DMS53 treated with DMSO at 0.1 percent for 48 hours (cell line): ENCODE results near the gene ZNF71.
"Not testable (repeated sequence)": the region's sequence is repeated elsewhere in the genome, so short reads cannot be mapped to it uniquely, and the experiment has no call there.

Experiments used
- DNase-seq: peaks from one replicate; lab custom pipeline; 2025; ENCODE audit not compliant: unreplicated experiment; lab: John Stamatoyannopoulos, UW

The ZNF71 gene

DNA sequence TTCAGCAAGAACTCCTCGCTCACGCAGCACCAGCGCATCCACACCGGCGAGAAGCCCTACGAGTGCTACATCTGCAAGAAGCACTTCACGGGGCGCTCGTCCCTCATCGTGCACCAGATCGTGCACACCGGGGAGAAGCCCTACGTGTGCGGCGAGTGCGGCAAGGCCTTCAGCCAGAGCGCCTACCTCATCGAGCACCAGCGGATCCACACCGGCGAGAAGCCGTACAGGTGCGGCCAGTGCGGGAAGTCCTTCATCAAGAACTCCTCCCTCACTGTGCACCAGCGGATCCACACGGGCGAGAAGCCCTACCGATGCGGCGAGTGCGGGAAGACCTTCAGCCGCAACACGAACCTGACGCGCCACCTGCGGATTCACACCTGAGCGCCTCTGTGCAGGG, 27.3 kb downstream of the ZNF71 start:
- no peak for DNase-seq

DNA sequence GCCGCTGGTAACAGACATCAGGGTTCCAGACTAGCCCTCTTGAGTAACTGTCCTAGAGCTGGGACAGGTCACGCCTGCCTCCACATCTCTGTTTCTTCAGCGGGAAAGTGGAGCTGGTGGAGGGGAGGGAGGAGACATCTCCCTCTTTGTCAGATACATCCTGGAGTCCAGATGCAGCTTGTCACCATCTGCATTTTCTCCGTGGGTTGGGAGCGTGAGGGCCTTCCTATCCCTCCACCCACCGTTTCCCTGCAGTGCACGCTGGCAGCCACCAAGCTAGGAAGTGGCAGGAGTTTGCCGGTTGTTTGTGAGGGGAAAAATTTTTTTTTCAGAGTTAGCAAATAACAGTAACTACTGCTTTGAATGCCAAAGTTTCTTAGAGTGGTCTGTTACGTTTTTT, 27.9 kb downstream of the ZNF71 start:
- DNase-seq, result no peak

DNA sequence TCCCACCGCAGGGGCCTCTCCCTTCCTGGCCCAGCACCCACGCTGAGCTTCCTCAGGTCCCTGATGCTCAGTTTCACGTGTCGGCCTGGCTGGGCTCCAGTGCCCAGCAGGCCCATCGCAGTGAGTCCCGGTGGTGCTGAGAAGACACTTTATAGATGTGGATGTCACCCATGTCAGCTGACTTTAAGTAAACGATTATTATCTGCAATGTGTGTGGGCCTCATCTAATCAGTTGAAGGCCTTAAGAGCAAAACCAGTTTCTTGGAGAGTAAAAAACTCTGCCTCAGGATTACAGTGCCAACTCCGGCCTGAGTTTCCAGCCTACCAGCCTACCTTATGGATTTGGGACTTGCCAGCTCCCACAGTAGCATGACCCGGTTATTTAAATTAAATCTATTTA, 30.6 kb downstream of the ZNF71 start:
- no peak for DNase-seq

DNA sequence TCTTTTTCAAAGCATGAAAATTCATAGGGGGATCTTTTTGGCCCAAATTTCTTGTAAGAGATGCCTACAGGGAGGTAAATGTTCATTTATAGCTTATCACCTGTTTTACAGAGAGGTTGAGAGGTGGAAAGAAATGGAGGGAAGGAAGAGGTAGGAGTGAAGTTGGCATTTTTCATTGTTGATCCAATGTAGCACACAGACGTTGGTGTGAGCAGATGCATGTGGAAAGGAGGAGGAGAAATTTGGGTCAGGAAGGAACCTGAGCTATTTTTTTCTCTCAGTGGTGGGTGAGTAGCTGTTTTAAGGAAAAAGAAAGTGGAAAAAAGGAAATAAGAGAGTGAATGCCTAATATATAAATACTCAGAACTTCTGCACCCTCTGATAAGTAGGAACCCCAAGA, 37.9 kb downstream of the ZNF71 start:
- no peak for DNase-seq

DNA sequence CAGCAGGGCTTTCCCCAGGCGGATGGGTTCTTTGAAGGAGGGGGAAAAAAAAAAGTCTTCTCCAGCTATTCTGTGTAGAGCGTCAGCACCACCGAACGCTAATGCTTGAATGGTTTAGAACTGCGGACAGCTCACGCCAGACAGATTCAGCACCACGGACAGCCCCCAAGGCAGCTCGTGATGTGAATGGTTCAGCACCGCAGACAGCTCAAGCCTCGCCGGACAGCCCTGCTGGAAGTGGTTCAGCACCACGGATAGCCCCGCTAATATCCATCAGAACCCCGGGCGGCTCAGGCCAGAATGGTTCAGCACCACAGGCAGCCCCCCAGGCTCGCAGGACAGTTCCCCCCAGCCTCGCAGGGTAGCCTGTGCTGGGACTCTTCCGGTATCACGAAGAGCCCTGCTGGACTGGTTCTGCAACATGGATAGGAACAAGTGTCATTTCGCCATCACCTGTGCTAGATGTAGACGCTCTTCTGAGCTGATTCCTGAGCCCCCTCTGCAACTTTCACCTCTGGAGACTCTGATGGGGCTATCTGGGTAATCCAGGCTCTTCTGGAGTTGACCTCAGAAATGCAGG, 43.0 kb downstream of the ZNF71 start:
- DNase-seq, result peak; percentile 33

DNA sequence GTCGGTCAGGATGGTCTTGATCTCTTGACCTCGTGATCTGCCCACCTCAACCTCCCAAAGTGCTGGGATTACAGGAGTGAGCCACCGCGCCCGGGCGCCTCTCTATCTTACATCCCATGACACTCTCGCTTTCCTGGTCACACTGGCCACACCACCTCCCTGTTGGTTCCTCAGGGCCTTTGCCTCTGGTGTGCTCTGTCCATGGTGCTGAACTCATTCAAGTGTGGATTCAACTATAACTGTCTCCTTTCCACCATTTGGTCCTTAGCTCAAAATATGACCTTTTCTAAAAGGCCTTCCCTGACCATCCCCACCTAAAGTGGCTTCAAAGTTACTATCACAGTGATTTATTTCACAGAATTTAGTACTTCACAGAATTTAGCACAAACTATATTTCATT, 44.1 kb downstream of the ZNF71 start:
- DNase-seq, result no peak

DNA sequence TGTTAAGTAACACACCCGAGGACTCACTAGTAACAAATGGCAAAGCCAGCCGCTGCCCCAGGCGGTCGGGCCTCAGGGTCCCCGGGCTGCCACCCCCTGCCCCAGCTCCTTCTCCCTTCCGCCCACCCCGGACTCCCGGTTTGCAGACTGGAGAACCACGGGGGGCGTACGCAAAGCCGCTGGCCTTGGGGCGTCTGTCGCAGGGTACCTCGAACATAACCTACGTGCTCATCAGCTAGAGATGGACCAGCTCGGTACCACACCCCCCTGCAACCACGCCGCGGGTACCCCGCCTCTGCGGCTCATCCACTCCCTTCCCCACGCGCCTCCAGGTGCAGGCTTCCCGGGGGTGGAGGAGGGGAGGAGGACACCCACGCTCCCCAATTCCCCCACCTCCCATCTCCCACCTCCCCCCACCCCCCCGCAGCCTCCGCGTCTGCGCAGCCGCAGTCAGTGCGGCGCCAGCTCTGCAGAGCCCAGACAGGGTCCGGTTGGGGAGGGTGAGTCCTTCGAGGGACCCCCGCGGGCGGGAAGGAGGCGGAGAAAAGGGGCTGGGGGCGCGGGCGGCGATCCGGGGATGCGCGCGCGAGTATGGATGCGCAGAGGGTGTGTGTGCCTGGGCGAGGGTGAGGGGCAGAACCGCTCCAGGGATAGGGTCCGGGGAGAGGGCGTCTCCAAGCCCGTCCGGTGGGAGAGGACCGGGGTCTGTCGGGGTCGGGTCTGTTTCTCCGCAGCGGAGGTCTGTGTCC, 47.8 kb downstream of the ZNF71 start, which contains the start of gene SMIM17:
Gene SMIM17 (plus strand): TSS at position 449 of the 749 bp plus-strand sequence. CDS start 2,509 bp downstream, outside the sequence.
- no peak for DNase-seq

DNA sequence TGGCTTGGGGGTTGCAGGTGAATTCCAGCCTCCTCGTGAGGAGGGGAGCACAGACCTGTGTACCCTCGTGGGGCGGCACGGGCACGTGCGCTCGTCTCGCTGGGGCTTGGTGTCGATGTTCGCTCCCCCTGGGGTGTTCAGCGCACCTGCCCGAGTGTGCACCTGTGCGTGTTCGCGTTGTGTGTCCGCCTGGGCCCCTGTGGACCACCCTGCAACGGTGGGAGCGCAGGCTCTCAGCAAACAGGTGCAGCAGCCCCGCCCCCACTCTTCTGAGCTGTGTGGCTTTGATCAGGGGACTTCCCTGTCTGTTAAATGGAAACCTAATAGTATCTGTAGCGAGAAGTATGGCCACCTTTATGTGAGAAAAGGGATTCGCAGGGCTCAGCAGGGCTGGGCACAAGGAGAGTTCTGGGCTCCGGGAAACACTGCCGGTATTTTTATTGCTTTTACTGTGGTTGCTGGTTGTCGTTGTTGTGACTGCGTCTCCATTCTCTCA, 48.4 kb downstream of the ZNF71 start:
- no peak for DNase-seq

DNA sequence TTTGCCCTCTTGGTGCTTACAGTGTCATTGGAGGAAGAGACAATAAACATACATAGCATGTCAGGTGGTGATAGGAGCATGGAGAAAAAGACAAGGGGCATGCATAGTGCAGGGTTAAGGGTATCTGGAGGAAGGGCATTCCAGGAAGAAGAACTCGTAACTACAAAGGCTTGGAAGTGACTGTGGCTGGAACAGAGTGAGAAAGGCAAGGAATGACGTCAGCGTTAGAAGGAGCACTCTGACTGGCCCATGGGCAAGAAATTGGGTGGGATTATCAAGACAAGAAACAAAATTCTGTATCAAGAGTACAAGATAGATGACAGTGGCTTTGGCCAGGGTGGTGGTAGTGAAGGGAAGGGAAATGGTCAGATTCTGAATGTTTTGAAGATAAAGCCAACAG, 59.0 kb downstream of the ZNF71 start:
- DNase-seq, result no peak

DNA sequence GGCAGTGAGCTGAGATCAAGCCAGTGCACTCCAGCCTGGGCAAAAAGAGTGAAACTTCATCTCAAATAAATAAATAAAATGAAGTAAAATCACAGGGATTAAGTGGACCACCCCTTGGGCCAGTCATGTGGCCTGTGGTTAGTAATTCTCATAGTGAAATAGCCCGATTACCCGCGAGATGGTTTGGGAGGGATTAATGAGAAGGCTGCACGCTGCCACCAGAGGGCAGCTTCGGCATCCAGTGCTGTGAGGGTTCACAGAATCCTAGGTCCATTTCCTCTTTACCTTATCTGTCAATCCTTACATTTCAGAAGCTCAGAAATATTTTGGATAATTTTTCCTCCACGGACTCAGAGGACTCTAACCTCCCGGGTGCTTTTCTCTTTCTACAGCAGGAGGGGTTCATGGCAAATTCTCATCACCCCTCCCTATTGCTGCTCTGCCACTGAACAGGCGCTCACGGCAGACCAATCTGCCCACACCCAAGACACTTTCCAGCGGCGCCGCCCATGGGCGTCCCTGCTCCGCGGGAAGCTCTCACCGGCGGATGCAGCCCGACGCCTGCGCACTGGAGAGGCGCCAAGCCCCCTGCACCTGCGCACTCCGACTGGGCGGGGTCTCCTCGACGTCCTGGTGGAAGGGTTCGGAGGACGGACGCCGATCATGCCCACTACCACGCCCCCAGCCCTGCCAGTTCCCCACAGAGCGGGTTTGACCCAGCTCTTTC, 65.4 kb downstream of the ZNF71 start:
- DNase-seq, result no peak

DNA sequence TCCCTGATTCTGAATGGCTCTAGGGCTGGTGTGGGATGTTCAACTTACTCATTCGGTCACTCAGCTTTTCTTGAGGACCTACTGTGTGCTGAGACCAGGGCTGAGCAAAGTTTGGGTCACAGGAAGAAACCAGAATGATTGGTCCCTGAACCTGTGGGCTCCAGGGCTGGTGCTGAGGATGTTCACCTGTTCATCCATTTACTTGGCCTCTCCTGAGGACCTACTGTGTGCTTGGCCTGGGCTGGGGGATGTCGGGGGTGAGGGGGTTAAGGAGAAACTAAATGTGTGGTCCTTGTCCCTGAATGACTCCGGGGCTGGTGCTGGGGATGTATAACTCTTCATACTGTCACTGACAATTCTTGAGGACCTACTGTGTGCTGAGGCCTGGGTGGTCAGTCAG, 66.1 kb downstream of the ZNF71 start:
- DNase-seq, result no peak

DNA sequence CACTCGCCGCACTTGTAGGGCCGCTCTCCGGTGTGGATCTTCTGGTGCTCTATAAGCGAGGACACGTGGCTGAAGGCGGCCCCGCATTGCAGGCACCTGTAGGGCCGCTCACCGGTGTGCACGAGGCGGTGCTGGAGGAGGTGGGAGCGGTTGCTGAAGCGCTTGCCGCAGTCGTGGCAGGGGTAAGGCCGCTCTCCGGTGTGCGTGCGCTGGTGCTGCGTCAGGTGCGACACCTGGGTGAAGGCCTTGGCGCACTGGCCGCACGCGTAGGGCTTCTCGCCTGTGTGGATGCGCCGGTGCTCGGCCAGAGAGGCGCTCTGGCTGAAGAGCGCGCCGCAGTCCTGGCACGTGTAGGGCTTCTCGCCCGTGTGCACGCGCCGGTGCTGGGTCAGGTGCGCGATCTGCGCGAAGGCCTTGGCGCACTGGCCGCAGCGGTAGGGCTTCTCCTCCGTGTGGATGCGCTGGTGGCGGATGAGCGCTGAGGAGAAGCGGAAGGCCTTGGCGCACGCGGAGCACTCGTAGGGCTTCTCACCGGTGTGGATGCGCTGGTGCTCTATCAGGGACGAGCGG, 68.9 kb downstream of the ZNF71 start:
- no peak for DNase-seq

DNA sequence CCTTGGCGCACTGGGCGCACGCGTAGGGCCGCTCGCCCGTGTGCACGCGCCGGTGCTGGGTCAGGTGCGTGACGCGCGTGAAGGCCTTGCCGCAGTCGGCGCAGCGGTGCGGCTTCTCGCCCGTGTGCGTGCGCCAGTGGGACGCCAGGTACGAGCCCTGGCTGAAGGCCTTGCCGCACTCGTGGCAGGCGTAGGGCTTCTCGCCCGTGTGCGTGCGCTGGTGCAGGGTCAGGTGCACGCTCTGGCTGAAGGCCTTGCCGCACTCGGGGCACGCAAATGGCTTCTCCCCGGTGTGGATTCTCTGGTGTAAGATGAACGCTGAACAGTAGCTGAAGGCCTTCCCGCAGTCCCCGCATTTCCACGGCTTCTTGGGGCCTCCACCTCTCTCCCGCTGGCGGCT, 69.4 kb downstream of the ZNF71 start:
- no peak for DNase-seq

DNA sequence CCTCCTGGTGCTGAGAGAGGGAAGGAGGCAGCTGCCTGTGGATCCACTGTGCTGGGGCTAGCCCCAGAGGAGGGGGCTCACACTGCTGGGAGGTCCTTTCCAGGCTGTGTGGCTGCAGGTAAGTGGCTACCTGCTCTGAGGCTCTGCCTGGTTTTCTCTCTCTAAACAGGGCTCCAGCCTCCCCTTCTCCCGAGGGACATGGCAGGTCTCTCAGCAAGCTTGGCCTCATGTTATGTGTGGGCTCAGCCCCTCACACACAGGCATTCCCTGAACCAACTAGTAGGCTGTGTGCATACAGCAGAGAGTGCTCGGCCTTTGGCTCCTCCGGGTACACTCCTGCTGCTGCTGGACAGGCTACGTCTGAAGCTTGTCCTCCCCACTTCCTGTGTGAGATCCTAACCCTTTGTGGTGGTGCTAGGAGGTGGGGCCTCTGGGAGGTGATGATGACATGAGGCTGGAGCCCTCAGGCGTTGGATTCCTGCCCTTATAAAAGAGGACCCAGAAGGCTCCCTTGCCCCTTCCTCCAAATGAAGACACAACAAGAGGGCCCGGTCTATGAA, 72.3 kb downstream of the ZNF71 start:
- DNase-seq, result no peak

DNA sequence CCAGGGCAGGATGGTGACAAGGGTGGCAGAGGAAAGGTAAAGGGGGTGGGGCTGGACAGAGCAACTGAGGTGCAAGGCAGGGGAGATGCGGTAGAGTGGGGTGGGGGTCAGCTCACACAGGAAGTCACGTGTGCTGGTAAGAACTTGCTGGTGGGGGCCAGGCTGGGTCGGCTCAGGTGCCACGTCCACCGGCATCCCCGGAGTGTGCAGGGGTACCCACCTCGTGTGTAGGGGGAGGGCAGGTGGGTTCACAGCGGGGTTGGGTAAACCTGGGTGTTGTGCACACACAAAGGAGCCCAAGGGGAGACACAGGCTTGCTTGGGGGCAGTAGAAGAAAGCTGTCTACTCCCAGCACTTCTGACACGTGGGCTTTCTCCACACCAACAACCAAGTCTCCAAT, 73.6 kb downstream of the ZNF71 start:
- no peak for DNase-seq

DNA sequence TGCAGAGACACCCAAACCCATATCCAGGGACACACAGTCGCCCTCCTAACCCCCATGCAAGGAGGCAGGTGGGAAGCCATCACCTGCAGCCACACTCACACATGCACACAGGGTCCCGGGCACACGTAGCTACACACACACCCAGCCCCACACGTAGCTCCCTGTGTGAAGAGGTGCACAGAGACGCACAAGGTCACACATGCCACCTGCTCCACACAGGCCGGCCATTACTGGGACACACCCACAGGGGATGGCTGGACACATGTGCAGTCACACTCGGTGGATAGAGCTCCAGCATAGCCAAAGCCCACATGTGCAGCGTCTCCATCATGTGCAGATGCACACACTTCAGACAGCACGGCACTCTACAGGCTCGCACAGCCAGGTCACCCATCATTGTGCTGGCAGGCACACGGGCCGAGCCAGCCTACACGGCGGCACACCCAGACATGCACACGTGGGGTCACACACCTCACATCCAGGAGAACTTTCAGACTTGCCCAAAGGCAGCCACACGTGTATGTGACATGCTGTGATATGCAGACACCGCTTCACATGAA, 75.4 kb downstream of the ZNF71 start:
- no peak for DNase-seq

DNA sequence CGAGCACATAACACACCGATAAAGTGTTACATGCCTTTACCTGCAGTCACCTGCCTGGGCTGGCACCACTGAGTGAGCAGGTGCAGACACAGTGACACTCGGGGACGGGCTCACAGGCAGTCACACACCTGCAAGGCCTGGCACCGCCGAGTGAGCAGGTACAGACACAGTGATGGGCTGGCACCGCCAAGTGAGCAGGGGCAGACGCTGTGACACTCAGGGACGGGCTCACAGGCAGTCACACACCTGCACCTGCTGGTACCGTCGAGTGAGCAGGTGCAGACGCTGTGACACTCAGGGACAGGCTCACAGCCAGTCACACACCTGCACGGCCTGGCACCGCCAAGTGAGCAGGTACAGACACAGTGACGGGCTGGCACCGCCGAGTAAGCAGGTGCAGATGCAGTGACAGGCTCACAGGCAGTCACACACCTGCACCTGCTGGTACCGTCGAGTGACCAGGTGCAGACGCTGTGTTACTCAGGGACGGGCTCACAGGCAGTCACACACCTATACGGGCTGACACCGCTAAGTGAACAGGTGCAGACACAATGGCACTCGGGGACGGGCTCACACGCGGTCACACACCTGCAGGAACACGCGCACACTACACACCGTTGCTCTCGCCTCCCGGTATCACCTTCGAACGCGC, 76.0 kb downstream of the ZNF71 start:
- DNase-seq, result no peak

DNA sequence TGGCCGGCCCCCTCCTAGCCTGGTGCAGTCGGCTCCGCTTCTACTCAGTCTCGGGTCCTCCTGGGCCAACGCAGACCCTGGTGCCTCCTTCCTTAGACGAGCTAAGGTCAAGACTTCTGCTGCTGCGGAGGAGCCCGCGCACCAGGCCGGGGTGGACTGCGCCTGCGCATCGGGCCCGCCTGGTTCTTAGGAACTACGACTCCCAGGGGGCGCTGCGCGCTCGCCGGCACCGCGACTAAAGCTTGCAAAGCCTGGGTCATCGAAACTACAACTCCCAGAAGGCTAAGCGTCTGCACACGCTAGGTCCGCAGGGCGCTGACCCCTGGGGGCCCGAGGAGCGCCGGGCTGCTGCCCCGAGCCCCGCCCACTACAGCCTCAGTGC, 76.5 kb downstream of the ZNF71 start, which contains the start of gene ZNF835:
Gene ZNF835 (minus strand): TSS at position 145 of the 382 bp plus-strand sequence. CDS start 6,559 bp downstream, outside the sequence.
- no peak for DNase-seq

DNA sequence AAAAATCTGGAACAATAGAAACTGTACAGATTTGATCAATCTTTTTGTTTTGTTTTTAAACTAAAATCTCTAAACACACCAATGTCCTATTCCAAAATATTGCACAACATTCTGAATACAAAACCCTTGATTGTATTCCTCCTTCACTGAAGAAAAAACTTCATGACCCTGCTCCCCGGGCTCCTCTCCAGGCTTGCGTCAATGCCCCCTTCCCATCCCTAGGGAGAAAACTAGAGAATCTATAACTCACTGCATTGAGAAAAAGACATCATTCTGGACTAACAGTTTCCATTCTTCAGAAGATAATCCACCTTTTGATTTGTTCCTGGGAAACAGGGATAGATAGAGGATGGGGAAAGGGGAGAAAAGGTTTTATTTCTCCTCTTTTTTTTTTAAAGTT, 77.5 kb downstream of the ZNF71 start:
- not testable (repeated sequence) for DNase-seq
